RWPE2 (cell line): ENCODE data around the gene NFASC.

ENCODE experiments used
- ATAC-seq: fragments of 200-7000 bp; cut with Tn5 transposase; 3 replicates; pipeline ENCODE4 v1.9.1; 2021; ENCODE audit warnings: low read depth
- DNase-seq: peaks from one replicate; pipeline ENCODE4 v3.0.0-alpha.2; 2020; ENCODE audit warnings: low spot score
- H3K27ac ChIP-seq: fragments of 450-650 bp; 2 replicates; pipeline ENCODE4 v1.5.1; 2017; ENCODE audit warnings: mild to moderate bottlenecking; ENCODE audit not compliant: poor library complexity, severe bottlenecking
- H3K27me3 ChIP-seq: fragments of 250-450 bp; sonication (Bioruptor Pico); 2 replicates; pipeline ENCODE4 v1.5.1; 2021; ENCODE audit warnings: mild to moderate bottlenecking, moderate library complexity; ENCODE audit not compliant: insufficient read depth, poor library complexity, severe bottlenecking
- H3K36me3 ChIP-seq: fragments of 250-450 bp; sonication (Bioruptor Pico); 2 replicates; pipeline ENCODE4 v1.5.1; 2020; ENCODE audit warnings: low read depth, mild to moderate bottlenecking, moderate library complexity
- H3K4me1 ChIP-seq: fragments of 250-450 bp; sonication (Bioruptor Pico); 2 replicates; pipeline ENCODE4 v1.5.1; 2021; ENCODE audit warnings: mild to moderate bottlenecking, moderate library complexity; ENCODE audit not compliant: insufficient read depth, poor library complexity, severe bottlenecking
- H3K4me3 ChIP-seq: fragments of 250-450 bp; sonication (Bioruptor Pico); 2 replicates; pipeline ENCODE4 v1.5.1; 2021; ENCODE audit warnings: mild to moderate bottlenecking, moderate library complexity; ENCODE audit not compliant: severe bottlenecking
- H3K9me3 ChIP-seq: fragments of 250-450 bp; sonication (Bioruptor Pico); 2 replicates; pipeline ENCODE4 v1.5.1; 2021; ENCODE audit warnings: mild to moderate bottlenecking, moderate library complexity; ENCODE audit not compliant: severe bottlenecking
- CTCF ChIP-seq: fragments of 450-650 bp; IDR thresholded peaks from one replicate; pipeline ENCODE4 v1.5.1; 2017; ENCODE audit warnings: mild to moderate bottlenecking, moderate library complexity; ENCODE audit not compliant: poor library complexity, severe bottlenecking

NFASC gene

GRCh38 chr1:204944662-204945061, 74.0 kb downstream of the NFASC start:
- H3K4me1 ChIP-seq = no peaks in the 10 kb centered on the region
- DNase-seq (no peak), ATAC-seq (no peak)
- H3K27ac ChIP-seq = no peak overlapping the region
- no peaks in the 10 kb centered on the region for H3K9me3 ChIP-seq
- H3K4me3 ChIP-seq = no peak overlapping the region
- no peaks in the 10 kb centered on the region for H3K36me3 ChIP-seq
- TF ChIP-seq CTCF = no peak
- no peaks in the 10 kb centered on the region for H3K27me3 ChIP-seq

- H3K36me3 ChIP-seq = no peaks in the 10 kb centered on the region
- no peak overlapping the region for H3K4me3 ChIP-seq
- ATAC-seq (no peak), DNase-seq (no peak)
- no peaks in the 10 kb centered on the region for H3K4me1 ChIP-seq
- no peak overlapping the region for H3K27ac ChIP-seq
- H3K9me3 ChIP-seq = no peaks in the 10 kb centered on the region
- no peak for TF ChIP-seq CTCF
- no peaks in the 10 kb centered on the region for H3K27me3 ChIP-seq
Measured at GRCh38 chr1:204945565-204945977, 74.9 kb downstream of the NFASC start.

GRCh38 chr1:204946640-204947039, 76.0 kb downstream of the NFASC start:
- Histone ChIP-seq H3K36me3 (no peaks in the 10 kb centered on the region), H3K27me3 (no peaks in the 10 kb centered on the region), H3K4me1 (no peaks in the 10 kb centered on the region), H3K4me3 (no peak overlapping the region), H3K9me3 (no peaks in the 10 kb centered on the region), H3K27ac (no peak overlapping the region)
- no peak for TF ChIP-seq CTCF
- no peak for ATAC-seq
- DNase-seq = no peak

- DNase-seq = no peak
- H3K9me3 ChIP-seq = no peaks in the 10 kb centered on the region
- no peaks in the 10 kb centered on the region for H3K27me3 ChIP-seq
- H3K4me1 ChIP-seq = no peaks in the 10 kb centered on the region
- H3K4me3 ChIP-seq = no peak overlapping the region
- no peak for TF ChIP-seq CTCF
- H3K27ac ChIP-seq = no peak overlapping the region
- H3K36me3 ChIP-seq = no peaks in the 10 kb centered on the region
- ATAC-seq = no peak
Measured at GRCh38 chr1:204947338-204947737, 76.7 kb downstream of the NFASC start.

- Histone ChIP-seq H3K27ac (no peak overlapping the region), H3K36me3 (no peaks in the 10 kb centered on the region), H3K4me1 (no peaks in the 10 kb centered on the region), H3K4me3 (no peak overlapping the region), H3K27me3 (no peaks in the 10 kb centered on the region), H3K9me3 (no peaks in the 10 kb centered on the region)
- ATAC-seq (no peak), DNase-seq (no peak)
- TF ChIP-seq CTCF = no peak
Measured at GRCh38 chr1:204947747-204948146, 77.1 kb downstream of the NFASC start.
